AML-193 (cell line): ENCODE measurements around the gene LSS.
A peak's percentile ranks its signal among the peaks of the same experiment; 100 is the strongest.

ENCODE experiments used
- DNase-seq, 2 experiments: peaks; one replicate each; lab custom pipeline; 2025; lab: John Stamatoyannopoulos, UW

LSS gene

DNA sequence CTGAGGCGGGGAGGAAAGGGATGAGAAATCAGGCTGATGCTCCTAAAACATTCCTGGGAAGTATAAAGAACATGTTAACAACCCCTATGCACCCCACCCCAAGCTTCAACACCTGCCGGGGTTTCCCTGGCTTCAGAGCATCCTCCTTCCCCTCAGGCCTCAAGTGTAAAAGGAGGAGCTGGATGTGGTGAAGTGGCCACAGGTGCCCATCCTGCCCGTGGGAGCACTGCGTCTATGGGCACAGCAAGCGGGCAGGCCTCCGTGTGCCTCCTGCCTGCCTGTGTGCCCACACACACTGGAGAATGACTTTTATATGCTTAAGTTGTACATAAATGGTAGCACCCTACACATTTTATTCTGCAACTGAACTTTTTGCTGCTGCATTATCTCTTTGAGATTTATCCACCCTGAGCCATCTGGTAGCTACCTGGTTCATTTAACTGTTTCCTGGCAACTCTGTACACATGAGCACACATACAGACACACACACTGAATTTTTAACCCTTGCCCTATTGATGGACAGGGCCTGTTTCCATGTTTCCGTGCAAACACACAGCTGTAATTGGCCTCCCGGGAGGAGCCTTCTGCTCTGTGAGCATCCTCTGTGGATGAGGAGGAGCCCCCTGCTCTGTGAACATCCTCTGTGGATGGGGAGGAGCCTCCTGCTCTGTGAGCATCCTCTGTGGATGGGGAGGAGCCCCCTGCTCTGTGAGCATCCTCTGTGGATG is 59.8 kb downstream of the LSS start:
- DNase-seq: no peak

DNA sequence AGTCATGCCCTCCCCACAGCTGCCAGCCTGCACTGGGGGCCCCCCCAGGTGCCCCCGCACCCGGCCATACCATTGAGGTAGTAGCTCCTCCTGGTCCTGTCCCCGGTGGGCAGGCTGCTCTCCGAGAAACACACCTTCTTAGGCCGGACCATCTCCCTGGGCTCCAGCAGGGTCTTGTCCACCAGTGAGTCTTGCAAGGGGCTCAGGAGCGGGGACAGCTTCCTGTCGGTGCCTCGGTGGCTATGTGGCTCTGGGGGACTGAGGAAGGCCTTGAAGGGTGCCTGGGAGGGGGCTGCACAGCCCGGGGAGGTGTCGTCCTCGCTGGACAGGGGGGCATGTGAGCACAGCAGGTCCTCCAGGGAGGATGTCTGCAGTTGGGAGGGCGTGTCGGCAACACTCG is 60.3 kb downstream of the LSS start:
- DNase-seq: no peak

DNA sequence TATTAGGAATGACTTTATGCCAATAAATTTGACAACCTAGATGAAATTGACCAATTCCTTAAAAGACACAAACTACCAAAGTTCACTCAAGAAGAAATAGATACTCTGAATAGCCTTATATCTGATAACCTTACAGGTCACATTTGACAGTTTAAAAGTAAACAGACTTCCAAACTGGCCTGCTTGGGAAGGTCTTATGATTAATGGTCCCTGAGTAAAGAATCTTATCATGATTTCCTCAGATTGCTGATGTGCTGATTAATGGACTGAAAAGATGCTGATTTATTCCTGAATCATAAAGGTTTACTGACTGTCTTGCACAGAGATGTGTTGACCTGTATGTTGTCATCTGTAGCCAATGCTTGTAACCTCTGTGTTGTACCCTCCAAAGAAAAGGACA is 63.5 kb downstream of the LSS start:
- no peak for DNase-seq

DNA sequence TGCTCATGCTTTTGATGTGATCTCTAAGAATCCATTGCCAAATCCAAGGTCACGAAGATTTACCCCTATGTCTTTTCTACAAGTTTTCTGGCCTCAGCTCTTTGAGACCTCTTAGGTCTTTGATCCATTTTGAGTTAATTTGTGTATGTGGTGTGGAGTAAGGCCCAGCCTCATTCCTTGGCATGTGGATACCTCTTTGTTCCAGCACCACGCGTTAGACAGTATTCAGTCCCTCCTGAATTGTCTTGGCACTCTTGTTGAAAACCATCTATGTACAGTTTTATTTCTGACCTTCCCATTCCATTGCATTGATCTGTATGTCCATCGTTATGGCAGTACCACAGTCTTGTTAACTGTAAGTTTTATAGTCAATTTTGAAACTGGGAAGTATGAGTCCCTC is 65.2 kb downstream of the LSS start:
- DNase-seq: no peak

DNA sequence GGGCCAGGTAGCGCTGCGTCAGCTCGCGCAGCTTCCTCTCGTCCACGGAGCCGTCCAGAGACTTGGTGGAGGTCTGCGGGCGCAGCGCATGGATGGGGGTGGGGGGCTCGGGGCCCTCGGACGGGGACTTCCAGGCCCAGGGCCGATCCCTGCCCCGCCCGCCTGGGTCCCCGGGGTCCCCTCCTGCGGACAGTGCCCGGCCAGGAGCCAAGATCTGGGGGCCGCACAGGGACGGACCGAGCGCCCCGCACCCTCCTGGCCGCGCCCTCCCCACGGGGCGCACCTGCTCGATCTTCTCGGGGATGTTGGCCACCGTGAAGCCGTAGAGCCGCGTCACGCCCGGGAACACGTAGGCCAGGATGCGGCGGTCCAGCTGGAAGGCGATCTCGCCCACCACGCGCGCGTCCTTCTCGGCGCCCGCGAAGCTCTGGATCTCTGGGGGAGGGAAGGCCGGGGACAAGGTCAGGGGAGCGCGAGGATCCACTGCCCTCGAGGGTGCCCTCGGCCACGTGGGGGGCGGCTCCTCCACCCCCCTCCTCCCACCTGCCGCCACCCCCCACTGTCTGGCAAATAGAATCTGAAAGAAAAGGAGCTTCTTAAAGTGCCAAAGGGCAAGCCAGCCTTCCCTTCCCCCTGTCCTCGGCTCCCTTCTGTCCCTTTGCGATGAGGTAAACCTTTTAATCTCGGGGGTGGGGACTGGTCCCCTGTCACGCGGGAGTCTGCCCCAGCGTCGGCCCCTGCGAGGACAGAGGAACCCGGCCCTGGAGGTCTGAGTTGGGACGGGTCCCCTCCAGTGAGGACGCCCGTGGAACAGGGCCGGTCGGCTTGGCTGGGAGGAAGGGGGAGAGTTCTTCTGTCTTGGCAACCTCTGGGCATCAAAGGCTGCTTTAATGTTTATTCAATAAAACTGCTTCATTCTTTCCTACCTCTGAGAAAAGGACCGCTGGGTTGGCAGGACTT is 66.7 kb downstream of the LSS start:
- no peak for DNase-seq

DNA sequence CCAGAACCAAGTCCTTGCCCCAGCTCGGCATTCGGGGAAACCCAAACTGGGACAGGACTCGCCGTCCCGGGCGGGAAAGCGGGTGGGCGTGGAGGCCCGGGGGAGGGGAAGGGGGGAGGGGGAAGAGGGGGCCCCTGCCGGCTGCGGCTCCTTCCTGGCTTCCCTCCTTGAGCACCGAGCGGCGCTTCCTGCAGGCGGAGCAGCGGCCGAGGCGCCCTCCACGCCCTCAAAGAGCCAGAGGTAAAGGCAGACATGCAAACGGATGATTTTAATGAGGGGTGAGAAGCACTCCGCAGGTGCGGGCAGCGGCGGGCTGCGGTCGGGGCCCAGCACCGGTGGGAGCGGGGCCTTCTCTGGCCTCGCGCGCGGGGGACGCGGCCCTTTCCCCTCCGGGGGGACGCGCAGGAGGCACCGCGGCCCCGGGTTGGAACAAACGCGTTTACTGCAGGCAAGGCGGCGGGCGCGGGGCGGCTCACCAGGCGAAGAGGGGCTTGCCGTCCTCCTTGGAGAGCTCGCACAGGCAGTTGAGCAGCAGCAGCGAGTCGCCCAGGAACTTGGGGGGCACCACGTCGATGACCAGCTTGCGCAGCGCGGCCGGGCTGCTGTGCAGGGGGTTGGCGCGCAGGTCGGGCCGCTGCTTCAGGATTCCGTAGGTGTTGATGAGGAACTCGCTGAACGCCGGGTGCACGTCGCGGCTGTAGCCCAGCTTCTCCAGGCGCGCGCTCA is 67.5 kb downstream of the LSS start:
- DNase-seq: no peak

DNA sequence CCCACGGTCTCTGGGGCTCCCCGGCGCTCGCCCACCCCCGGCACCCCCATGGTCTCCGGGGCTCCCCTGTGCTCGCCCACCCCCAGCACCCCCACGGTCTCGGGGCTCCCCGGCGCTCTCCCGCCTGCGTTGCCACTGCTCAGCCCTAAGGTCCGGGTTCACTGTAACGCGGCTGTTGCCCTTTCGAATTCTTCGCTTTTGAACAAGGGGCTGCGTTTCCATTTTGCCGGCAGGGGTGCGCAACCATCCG is 68.0 kb downstream of the LSS start:
- DNase-seq: no peak

DNA sequence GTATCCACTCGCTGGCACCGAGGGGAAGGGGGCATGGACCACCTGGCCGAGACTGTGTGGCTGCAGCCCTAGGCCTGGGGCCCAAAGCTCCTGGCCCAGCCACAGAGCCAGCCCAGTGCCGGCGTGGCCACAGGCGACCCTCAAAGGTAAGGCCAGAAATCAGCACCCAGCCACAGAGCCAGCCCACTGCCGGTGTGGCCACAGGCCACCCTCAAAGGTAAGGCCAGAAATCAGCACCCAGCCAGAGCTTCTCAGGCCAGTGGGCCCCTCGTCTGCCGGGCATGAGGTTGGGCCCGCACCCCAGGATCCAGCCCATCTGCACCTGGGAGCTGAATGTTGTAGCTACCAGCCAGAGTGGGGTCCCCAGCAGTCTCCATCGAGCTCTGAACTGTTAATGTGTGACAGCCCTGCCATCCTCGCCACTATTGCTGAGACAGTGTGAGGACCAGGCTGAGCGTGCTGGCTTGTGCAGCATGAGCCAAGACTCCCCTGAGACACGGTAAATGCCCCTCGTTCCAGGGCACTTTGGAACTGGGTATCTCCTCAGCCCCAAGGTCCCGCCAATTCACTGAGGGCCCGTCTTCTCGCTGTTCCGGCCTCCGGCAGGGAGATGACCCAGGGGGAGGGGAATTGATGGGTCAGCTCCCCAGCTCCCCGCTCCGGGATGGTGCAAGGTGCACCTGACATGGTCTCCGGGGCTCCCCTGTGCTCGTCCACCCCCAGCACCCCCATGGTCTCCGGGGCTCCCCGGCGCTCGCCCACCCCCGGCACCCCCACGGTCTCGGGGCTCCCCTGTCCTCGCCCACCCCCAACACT is 68.5 kb downstream of the LSS start:
- DNase-seq: no peak

DNA sequence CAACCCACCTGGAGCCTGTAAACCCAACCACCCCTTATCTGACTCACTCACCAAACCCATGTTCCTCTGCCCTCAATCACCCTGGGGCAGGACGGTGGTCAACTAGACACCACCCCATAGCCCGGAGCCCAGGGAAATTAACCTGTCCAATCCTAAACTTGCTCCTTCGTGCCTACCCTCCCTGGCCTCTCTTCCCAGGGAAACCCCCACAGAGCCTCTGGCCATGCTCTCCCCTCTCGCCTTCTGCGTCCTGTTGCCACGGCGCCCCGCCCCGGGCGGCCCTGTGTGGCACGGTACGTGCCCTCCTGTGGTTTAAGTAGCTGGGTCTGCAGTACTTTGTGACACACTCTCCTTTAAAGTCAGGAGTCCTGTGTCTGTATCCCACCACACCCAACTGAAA is 69.2 kb downstream of the LSS start:
- DNase-seq: no peak

DNA sequence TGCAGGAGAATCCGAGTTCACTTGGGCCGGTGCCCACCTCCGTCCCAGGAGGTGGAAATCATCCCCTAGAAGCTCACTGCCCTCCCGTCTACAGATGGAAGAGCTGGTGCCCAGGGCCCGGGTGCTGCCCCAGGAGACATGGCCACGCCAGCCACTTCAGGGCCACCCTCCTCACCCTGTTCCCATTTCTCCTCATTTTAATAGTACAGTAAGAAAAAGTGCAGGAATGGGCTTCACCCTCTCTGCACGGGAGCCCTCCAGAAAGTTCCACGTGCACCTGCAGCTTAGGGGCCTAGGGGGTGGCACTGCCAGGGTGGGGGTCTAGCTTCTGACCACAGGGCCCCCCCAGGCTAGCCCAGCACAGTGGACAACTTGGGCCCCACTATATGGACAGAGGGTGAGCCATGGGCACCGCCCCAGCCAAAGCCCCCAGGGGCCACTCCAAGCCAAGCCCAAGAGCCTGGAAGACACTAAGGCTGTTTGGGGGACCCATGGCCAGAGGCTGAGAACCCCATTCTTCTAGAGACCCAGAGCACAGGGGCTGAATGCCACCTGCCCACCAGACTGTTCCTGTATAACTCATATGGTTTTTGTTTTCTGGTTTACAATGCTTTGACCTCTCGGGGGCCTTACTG is 69.8 kb downstream of the LSS start:
- DNase-seq: no peak

DNA sequence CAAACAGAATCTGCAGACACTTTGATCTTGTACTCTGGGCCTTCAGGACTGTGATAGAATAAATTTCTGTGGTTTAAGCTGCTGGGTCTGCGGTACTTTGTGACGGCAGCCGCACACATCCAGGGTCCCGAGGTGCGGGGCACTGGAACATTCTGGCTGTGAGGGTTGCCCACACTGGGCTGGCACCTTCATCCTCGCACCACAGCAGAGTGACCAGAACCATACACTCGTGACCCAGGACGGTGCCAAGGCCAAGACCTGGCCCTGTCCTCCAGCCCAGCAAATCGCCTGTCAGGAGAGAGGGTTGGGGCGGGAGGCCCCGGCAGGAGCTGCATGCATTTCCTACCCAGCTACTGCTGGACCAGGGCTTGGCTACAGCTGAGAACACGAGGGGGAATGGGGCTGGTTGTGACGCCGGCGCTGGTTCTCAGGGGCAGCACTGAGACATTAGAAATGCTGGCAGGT is 70.6 kb downstream of the LSS start:
- DNase-seq: no peak

DNA sequence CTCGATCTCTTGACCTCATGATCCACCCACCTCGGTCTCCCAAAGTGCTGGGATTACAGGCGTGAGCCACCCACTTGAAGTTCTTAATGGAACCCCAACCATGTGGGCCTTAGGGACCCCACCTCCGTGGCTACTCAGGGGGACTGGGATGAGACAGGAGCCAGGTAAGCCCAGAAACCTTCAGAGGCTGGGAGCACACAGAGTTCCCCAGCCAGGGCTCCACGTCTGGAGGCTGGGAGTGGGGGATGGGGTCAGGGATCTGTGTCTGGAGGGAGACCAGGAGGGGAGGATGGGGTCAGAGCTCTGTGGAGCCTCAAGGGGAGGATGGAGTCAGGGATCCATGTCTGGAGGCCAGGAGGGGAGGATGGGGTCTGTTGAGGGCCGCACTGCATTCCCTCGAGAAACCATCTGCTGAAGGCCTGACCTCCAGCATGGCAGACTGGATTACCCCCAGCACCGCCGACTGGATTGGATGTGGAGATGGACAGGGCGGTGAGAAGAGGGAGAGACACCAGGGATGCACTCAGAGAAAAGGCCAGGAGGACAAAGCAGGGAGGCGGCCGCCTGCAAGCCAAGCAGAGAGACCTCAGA is 71.1 kb downstream of the LSS start:
- no peak for DNase-seq

DNA sequence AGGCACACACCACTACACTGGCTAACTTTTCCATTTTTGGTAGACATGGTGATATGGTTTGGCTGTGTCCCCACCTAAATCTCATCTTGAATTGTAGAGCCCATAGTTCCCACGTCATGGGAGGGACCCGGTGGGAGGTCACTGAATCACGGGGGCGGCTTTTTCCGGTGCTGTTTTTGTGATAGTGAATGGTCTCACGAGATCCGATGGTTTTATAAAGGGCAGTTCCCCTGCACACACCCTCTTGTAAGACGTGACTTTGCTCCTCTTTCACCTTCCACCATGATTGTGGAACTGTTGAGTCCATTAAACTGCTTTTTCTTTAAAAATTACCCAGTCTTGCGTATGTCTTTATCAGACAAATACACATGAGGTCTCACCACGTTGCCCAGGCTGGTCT is 71.9 kb downstream of the LSS start:
- DNase-seq: no peak

DNA sequence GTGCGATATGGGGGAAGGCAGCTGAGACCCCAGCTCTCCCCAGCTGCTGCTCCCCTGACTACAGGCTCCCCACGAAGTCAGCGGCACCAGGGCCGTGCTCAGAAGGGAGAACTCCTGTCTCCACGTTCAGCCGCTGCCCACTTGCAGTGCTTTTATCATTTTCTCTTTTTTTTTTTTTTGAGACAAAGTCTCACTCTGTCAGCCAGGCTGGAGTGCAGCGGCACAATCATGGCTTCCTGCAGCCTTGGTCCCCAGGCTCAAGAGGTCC is 72.3 kb downstream of the LSS start:
- DNase-seq: no peak

DNA sequence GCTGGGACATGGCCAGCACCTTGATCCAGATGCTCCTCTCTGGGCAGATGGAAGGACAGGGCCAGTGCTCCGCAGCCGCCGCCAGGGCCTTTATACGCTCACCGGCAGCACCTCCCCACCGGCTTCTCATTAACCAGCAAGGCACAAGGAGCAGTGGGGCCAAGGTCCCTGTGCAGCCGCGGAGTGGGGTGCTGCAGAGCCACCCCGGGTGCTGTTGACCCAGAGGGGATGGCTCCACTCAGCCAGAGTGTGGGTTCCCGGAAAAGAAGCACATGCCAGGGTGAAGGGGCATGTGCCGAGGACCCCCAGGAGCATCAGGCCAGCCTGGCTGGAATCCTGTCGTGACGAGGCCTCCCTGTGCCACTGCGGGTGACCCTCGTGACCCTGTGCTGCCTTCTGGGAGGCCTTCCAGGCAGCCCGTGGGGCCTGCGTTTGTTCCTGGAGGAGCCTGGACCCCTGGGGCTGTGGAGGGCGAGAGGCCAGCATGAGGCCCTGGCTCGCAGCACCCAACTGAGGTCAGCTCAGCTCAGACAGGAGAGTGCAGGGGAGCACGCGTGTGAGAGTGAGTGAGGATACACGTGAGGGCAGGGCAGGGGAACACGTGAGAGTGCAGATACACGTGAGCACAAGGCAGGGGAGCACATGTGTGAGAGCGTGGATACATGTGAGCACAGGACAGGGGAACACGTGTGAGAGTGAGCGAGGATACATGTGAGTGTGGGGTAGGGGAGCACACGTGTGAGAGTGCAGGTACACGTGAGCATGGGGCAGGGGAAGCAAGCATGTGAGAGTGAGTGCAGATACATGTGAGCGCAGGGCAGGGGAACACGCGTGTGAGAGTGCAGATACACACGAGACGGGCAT is 72.8 kb downstream of the LSS start, which contains the start of gene FTCD:
Gene FTCD (minus strand): TSS at position 66 of the 864 bp plus-strand sequence. CDS start 56 bp downstream, at position 10.
- DNase-seq: no peak

DNA sequence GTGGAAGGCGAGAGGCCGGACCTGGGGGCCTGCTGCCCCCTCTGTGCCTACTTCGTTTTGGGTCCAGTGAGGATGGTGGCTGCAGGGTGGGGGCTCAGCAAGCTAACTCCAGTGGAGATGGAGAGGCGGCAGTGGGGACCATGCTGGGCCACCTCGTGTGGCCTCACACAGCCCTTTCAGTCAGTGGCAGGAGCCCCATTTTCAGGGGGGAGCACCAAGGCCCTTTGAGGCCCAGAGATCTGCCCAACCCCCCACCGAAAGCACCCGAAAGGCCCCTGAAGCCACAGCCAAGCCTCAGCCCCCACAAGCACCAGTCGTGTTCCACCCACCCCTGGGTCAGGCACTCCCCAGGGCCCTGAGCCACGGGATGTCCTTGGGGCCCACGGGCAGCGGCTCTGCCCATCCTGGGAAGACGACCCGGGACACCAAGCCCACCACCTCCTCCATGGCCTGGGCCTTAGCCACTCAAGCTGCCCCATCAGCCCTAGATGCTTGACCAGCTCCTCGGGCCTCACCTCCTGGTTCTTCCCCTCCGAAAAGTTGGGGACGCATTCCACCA is 73.5 kb downstream of the LSS start:
- no peak for DNase-seq

DNA sequence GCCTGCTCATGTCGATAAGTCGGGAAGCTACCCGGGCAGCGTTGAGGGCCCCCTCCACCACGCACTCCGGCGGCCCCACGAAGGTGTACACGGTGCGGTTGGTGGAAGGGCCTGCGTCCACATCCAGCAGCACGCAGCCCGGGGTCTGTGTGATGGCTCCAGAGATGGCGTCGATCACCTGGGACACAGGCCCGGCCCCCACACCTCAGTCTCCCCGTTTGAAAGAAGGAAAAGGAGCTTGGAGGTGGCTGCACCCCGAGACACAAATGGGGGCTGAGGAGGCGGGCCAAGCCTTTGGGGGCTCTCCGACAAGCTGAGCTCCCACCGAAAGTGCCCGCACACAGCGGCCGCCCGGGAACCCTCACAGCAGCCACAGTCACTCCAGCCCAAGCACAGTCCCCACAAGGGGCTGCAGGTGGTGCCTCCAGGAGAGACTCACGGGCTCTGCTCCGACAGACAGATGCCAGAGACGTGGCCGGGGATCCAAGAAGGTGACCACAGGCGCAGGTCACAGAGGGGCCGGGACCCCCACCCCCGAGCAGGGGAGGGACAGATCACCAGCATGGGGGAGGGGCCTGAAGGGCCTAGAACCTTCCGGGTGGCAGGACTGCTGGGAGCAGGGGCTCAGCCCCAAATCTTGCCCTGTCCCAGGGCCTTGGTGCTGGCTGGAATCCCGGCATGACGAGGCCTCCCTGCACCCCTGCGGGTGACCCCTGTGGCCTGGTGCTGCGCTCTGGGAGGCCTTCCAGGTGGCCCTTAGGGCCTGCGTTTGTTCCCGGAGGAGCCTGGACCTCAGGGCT is 74.2 kb downstream of the LSS start:
- DNase-seq: no peak

DNA sequence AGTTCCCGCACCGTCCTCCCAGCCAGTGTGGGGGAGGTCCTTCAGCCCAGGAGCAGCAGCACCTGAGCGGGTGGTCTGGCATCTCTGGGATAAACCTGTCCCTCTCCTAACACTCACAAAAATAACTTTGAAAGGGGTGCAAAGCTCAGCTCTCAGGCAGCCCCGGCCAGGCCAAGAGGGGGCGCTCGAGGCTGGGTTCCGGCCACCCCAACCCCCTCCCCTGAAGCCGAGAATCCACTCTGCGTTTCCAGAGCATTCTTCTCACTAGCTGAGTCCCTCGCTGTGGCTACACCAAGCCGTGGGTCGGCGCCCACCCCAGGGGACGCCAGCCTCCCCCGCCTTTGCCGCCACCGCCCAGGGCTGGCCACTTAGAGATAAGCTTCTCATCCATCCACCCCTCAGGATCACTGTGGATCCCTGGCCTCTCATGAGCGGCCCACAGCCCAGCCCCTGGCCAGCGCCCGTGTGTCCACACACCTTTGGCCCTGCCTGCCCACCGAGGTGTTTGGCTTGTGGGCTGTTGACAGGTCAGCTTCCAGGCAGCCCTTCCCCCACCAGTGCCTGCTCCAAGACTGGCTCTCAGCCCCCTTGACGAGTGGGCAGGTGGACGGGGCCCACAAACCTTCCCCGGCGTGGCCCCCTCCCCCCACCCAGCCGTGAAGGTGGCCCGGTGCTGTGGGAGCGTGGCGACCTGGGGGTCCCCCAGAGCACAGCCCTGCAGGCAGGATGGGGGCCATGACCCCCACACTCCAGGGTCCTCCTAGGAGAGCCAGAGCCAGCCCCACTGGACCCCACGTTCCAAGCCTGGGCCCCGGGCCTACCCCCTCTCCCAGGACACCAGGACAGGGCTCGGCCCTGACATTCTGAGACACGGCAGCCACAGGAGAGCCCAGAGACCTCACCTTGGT is 75.1 kb downstream of the LSS start:
- peak; percentile 5 to 6 for DNase-seq
